SK-N-SH (cell line): ENCODE results near the gene CUEDC1. TPM values are rescaled to one million over a fixed set of nuclear protein-coding genes. Genes with fewer than 3 reads are reported as not detected.

Experiments used
- CTCF ChIA-PET: fragments of 300-600, 350-600 bp; formaldehyde crosslinking; extraction: SDS; loops from one replicate; lab custom pipeline; 2021; lab: Yijun Ruan, JAX
- POLR2A ChIA-PET: fragments of 350-600 bp; sonication (Branson Sonifier 250); formaldehyde crosslinking; extraction: SDS; loops from one replicate; lab custom pipeline; 2020; ENCODE audit warnings: antibody characterized with exemption, inconsistent platforms; lab: Yijun Ruan, JAX
- DNase-seq: peaks from one replicate; pipeline ENCODE4 v3.0.0; 2012
- H2AFZ ChIP-seq: fragments of 200-600 bp; sonication (generic); 2 replicates; pipeline ENCODE4 v1.8.1; 2016; ENCODE audit warnings: antibody characterized with exemption, mild to moderate bottlenecking, low read depth
- H3F3A ChIP-seq: fragments of 200-600 bp; sonication (generic); replicated peaks from 2 replicates; pipeline ENCODE3; 2016; ENCODE audit warnings: antibody characterized with exemption, mild to moderate bottlenecking; ENCODE audit not compliant: insufficient read depth
- H3K27ac ChIP-seq, 2 experiments: fragments of 200-500 bp in 1 of 2; fragments of 200-600 bp in 1 of 2; sonication (Bioruptor generic) in 1 of 2; sonication (generic), shearing (Covaris generic) in 1 of 2; 2 replicates each; pipeline versions ENCODE4 v1.5.1 to v1.6.1; 2014 to 2016; ENCODE audit warnings: low read depth in 2 of 2, inconsistent platforms in 1 of 2, low read length in 1 of 2, mild to moderate bottlenecking in 1 of 2, mixed read lengths in 1 of 2
- H3K27me3 ChIP-seq: fragments of 200-600 bp; sonication (generic), shearing (Covaris generic); 2 replicates; pipeline ENCODE4 v1.6.1; 2016; ENCODE audit warnings: mixed run types; ENCODE audit not compliant: insufficient read depth
- H3K36me3 ChIP-seq, 2 experiments: fragments of 200-500 bp in 1 of 2; fragments of 200-600 bp in 1 of 2; sonication (Bioruptor generic) in 1 of 2; sonication (generic) in 1 of 2; replicated peaks in 1 of 2; 2 replicates each; pipeline versions ENCODE3 to v1.5.1; 2014 to 2016; ENCODE audit warnings: low read length in 1 of 2, mild to moderate bottlenecking in 1 of 2; ENCODE audit not compliant: insufficient read depth in 2 of 2, control insufficient read depth in 1 of 2
- H3K4me1 ChIP-seq, 2 experiments: fragments of 200-500 bp in 1 of 2; fragments of 200-600 bp in 1 of 2; sonication (Bioruptor generic) in 1 of 2; sonication (generic), shearing (Covaris generic) in 1 of 2; 2 replicates each; pipeline versions ENCODE4 v1.5.1 to v1.6.1; 2014 to 2016; ENCODE audit warnings: low read depth in 1 of 2, low read length in 1 of 2, mixed run types in 1 of 2; ENCODE audit not compliant: insufficient read depth in 2 of 2, control insufficient read depth in 1 of 2
- H3K4me2 ChIP-seq: fragments of 200-600 bp; sonication (generic), shearing (Covaris generic); 2 replicates; pipeline ENCODE4 v1.6.1; 2017; ENCODE audit warnings: mixed run types
- H3K4me3 ChIP-seq, 2 experiments: fragments of 200-500 bp in 1 of 2; fragments of 200-600 bp in 1 of 2; sonication (Bioruptor generic) in 1 of 2; sonication (generic), shearing (Covaris generic) in 1 of 2; 2 replicates each; pipeline versions ENCODE4 v1.5.1 to v1.8.1; 2014 to 2016; ENCODE audit warnings: low read depth in 2 of 2, inconsistent platforms in 1 of 2, low read length in 1 of 2, mild to moderate bottlenecking in 1 of 2, mixed read lengths in 1 of 2, moderate library complexity in 1 of 2
- H3K79me2 ChIP-seq: fragments of 200-600 bp; sonication (generic); 2 replicates; pipeline ENCODE4 v1.8.1; 2017; ENCODE audit warnings: mild to moderate bottlenecking; ENCODE audit not compliant: insufficient read depth
- H3K9ac ChIP-seq: fragments of 200-600 bp; sonication (generic); 2 replicates; pipeline ENCODE4 v1.6.1; 2017; ENCODE audit warnings: mixed run types
- H3K9me2 ChIP-seq: fragments of 200-600 bp; sonication (generic); 2 replicates; pipeline ENCODE4 v1.6.1; 2017; ENCODE audit warnings: mixed run types
- H3K9me3 ChIP-seq: fragments of 200-600 bp; sonication (generic); 2 replicates; pipeline ENCODE4 v1.6.1; 2017; ENCODE audit warnings: mixed run types, mild to moderate bottlenecking, moderate library complexity
- H4K20me1 ChIP-seq: fragments of 200-600 bp; sonication (generic); 2 replicates; pipeline ENCODE4 v1.6.1; 2017; ENCODE audit warnings: mild to moderate bottlenecking, mixed run types; ENCODE audit not compliant: insufficient read depth
- CHD2 ChIP-seq: fragments of 150-350 bp; IDR thresholded peaks from 2 replicates; pipeline ENCODE4 v1.6.1; 2018; ENCODE audit warnings: low read length; ENCODE audit not compliant: partially characterized antibody
- CTCF ChIP-seq: fragments of 200-600 bp; sonication (generic); IDR thresholded peaks from 2 replicates; pipeline ENCODE4 v1.6.1; 2017; ENCODE audit warnings: antibody characterized with exemption, mild to moderate bottlenecking, moderate library complexity
- ELF1 ChIP-seq: IDR thresholded peaks from 2 replicates; pipeline ENCODE4 v1.4.0; 2012
- GABPA ChIP-seq: IDR thresholded peaks from 2 replicates; pipeline ENCODE4 v1.4.0; 2012; ENCODE audit warnings: low read depth, mild to moderate bottlenecking
- GATA2 ChIP-seq: sonication (generic); formaldehyde crosslinking; IDR thresholded peaks from 2 replicates; pipeline ENCODE4 v1.5.0; 2020; ENCODE audit warnings: mild to moderate bottlenecking, missing genetic modification reagents
- MAX ChIP-seq: IDR thresholded peaks from 2 replicates; pipeline ENCODE4 v1.4.0; 2012; ENCODE audit warnings: low read depth
- MXI1 ChIP-seq: IDR thresholded peaks from 2 replicates; pipeline ENCODE4 v1.6.1; 2012; ENCODE audit warnings: mild to moderate bottlenecking, low read depth, low read length, improper control_type of control experiment
- RAD21 ChIP-seq: IDR thresholded peaks from 2 replicates; pipeline ENCODE4 v1.6.1; 2012; ENCODE audit warnings: mild to moderate bottlenecking, low read length
- RCOR1 ChIP-seq: fragments of 150-350 bp; IDR thresholded peaks from 2 replicates; pipeline ENCODE4 v1.6.1; 2017; ENCODE audit warnings: antibody characterized with exemption, low read length
- RXRA ChIP-seq: IDR thresholded peaks from 2 replicates; pipeline ENCODE4 v1.4.0; 2012; ENCODE audit warnings: low read depth, mild to moderate bottlenecking, borderline replicate concordance
- SMC3 ChIP-seq: IDR thresholded peaks from 2 replicates; pipeline ENCODE4 v1.6.1; 2012; ENCODE audit warnings: low read depth, low read length, improper control_type of control experiment
- TAF1 ChIP-seq: IDR thresholded peaks from 2 replicates; pipeline ENCODE4 v1.6.1; 2012; ENCODE audit warnings: low read depth, mild to moderate bottlenecking, low read length, moderate library complexity, borderline replicate concordance
- TCF12 ChIP-seq: IDR thresholded peaks from 2 replicates; pipeline ENCODE4 v1.4.0; 2012
- USF2 ChIP-seq: fragments of 150-350 bp; IDR thresholded peaks from 2 replicates; pipeline ENCODE4 v1.6.1; 2017; ENCODE audit warnings: antibody characterized with exemption, low read length, low read depth, borderline replicate concordance
- ZBTB33 ChIP-seq: IDR thresholded peaks from 2 replicates; pipeline ENCODE4 v1.4.0; 2012; ENCODE audit warnings: low read depth, borderline replicate concordance
- WGBS: methylation state at CpG from one replicate; pipeline ENCODE4 v1.1.6; 2017; ENCODE audit warnings: low lambda C conversion rate; 5-methylcytosine and 5-hydroxymethylcytosine counted together
- polyA plus RNA-seq, 3 experiments: library from polyadenylated mRNA; depleted of rRNA; stranded (reverse); fragments of >200 nt; gene quantifications; 2 replicates each; pipeline ENCODE4 v1.2.3, GENCODE V29; 2012
- TF ChIP-seq, protein P1 (sequence below): fragments of 150-350 bp; IDR thresholded peaks from 2 replicates; pipeline ENCODE4 v1.6.1; 2016; ENCODE audit warnings: mild to moderate bottlenecking, low read depth, low read length

CUEDC1 gene
- polyA plus RNA-seq, 1 of the 3 experiments (the other 2 are of a cell fraction): 58.9 TPM

GRCh38 chr17:57965521-57966160, 10.4 kb upstream of the CUEDC1 start:
- H3K36me3 ChIP-seq: no peaks in the 10 kb centered on the region
- POLR2A ChIA-PET: no interaction called here
- 92% methylated on average over 25 of the region's 26 CpGs for WGBS

DNA sequence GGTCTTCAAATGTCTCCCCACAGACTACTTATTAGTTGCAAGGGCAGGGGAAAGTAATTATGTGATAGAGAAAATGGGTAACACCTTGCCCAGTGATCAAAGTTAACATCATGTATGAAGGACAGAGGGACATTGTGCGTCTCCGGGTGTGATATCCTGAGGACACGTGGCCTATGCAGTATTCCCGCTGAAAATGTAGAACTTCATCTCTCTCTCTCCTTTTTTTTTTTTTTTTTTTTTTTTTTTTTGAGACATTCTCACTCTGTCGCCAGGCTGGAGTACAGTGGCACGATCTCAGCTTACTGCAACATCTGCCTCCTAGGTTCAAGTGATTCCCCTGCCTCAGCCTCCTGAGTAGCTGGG, 7.9 kb upstream of the CUEDC1 start:
- Histone ChIP-seq H3K4me2 (no peak overlapping the region), H4K20me1 (no peaks in the 10 kb centered on the region), H3K79me2 (no peaks in the 10 kb centered on the region), H3K27ac (no peak overlapping the region), H3F3A (peaks cover 6% of the 10 kb centered on the region), H3K36me3 (no peaks in the 10 kb centered on the region), H3K9ac (no peak overlapping the region), H3K9me2 (no peaks in the 10 kb centered on the region), H3K27me3 (no peaks in the 10 kb centered on the region), H3K9me3 (no peaks in the 10 kb centered on the region), H2AFZ (no peak overlapping the region), H3K4me1 (no peaks in the 10 kb centered on the region), H3K4me3 (no peak overlapping the region)
- CTCF ChIA-PET: interaction anchor here (1.1 kb wide), 1 partner anchor 105 kb away, joined by 3 read pairs; no protein-coding TSS in a partner anchor
- WGBS: 92% methylated on average over 6 of the region's 6 CpGs
- DNase-seq: no peak
- POLR2A ChIA-PET: no interaction called here
- no peak for TF ChIP-seq GABPA
- TF ChIP-seq RAD21: no peak
- no peak for TF ChIP-seq CHD2
- no peak for TF ChIP-seq ZBTB33
- no peak for TF ChIP-seq MXI1
- no peak for TF ChIP-seq ELF1
- TF ChIP-seq, protein P1, sequence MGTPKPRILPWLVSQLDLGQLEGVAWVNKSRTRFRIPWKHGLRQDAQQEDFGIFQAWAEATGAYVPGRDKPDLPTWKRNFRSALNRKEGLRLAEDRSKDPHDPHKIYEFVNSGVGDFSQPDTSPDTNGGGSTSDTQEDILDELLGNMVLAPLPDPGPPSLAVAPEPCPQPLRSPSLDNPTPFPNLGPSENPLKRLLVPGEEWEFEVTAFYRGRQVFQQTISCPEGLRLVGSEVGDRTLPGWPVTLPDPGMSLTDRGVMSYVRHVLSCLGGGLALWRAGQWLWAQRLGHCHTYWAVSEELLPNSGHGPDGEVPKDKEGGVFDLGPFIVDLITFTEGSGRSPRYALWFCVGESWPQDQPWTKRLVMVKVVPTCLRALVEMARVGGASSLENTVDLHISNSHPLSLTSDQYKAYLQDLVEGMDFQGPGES: no peak
- TF ChIP-seq MAX: no peak
- no peak for TF ChIP-seq TAF1
- TF ChIP-seq RXRA: no peak
- TF ChIP-seq TCF12: no peak
- TF ChIP-seq RCOR1: no peak
- no peak for TF ChIP-seq SMC3

More at GRCh38 chr17:57965521-57966160, 10.4 kb upstream of the CUEDC1 start:
- Histone ChIP-seq H3K4me3 (no peak overlapping the region), H3K27me3 (no peaks in the 10 kb centered on the region), H3K27ac (no peak overlapping the region), H3K79me2 (no peaks in the 10 kb centered on the region), H3K9me2 (no peaks in the 10 kb centered on the region), H4K20me1 (no peaks in the 10 kb centered on the region), H3F3A (peaks cover 11% of the 10 kb centered on the region), H3K4me1 (peaks cover 4% of the 10 kb centered on the region in 2 experiments; a peak in 2 of 4 replicates), H3K9me3 (no peaks in the 10 kb centered on the region), H3K9ac (no peak overlapping the region), H3K4me2 (no peak overlapping the region), H2AFZ (no peak overlapping the region)
- CTCF ChIA-PET: interaction anchor here (0.6 to 5.9 kb wide), 7 partner anchors 11 to 146 kb away, joined by 3 to 43 read pairs (median 8); partner anchors contain the start of genes CUEDC1 and SRSF1
- no peak for DNase-seq
- no peak for TF ChIP-seq SMC3
- no peak for TF ChIP-seq USF2
- TF ChIP-seq TCF12: no peak
- no peak for TF ChIP-seq GATA2
- TF ChIP-seq CTCF: no peak
